Germinal center (tissue), 1 donor: ENCODE measurements around the gene KRTAP6-2.

ENCODE experiments used
- DNase-seq: peaks from one replicate; pipeline ENCODE4 v3.0.0; 2012; ENCODE audit warnings: mixed read lengths, low spot score

Gene KRTAP6-2, protein sequence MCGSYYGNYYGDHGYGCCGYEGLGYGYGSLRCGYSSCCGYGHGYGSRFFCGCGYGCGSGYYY

DNA sequence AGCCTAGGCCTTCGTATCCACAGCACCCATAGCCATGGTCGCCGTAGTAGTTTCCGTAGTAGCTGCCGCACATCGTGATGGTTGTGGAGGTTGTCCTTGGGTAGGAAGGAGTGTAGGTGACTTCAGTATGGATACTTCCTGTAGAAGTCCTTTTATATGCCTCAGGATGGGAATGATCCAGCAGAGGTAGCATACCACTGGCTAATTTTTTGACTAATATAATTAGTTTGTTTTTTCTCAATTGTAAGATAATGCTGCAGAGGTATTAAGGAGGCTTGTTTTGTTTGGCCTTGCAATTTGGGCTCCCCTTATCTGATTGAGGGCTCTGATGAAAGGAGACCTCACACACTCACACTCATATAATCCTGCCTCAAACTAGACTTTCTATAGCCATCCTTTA lies at the start of gene KRTAP6-2:
KRTAP6-2 (minus strand) TSS at position 101 of the 400 bp plus-strand sequence; CDS start at position 73, 28 bp downstream.
- no peak for DNase-seq

DNA sequence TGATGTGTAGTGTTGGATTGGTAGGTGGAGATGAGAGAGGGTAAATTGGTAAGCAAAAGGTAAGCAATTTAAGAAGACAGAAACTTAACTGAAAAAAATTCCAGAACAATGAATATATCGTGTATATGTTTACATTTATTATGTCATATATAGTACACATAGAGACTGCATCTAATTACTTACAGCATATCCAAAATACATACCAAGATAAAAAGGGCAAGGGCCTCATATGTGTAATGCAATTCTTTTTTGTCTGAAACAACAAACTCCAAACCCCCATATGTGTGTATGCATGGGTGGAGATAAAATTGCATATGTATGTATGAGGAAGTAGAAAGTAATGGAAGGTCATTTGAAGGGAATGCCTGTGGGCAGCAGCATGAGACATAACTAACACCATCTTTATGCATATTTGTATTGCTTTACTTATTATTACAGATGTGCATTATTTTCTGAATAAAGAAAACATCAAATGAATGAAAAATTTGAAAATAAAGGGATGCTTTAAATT lies 48.3 kb upstream of the KRTAP6-2 start:
- DNase-seq: no peak

DNA sequence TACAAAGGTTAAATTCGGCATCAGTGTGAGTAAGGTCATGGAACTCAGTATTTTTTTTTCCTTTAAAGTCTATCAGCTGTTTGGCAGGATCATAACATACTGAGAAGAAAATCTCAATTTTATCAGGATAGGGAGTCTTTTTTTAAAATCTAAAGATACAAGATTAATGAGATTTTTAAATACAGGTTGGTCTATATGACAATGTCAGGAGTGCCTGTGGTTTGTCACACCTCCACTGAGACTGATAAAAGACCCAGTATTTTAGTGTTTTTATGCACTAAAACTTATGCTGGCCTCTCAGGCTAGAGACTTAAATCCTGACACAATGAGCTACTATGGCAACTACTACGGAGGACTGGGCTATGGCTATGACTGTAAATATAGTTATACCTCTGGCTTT lies 43.9 kb upstream of the KRTAP6-2 start, which contains the start of gene KRTAP20-3:
KRTAP20-3 (plus strand) TSS at position 301 of the 400 bp plus-strand sequence.
- DNase-seq: no peak

DNA sequence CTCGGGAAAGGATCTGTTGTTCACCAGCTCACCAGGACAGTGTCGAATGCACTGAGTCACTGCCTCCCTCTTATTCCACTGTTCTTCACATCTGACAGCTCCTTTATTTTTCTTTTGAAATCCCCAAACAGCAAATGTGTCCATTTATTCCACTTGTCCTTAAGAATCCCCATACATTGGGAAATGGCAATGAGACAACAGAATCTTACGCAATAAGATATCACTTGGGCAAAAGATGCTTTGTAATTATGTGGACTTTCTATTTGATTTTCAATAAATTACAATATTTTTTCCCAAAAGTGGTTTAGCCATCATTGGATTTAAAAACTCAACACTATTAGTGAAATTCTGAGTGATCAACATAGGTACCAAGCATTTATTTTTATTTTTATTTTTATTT lies 40.0 kb upstream of the KRTAP6-2 start:
- no peak for DNase-seq

DNA sequence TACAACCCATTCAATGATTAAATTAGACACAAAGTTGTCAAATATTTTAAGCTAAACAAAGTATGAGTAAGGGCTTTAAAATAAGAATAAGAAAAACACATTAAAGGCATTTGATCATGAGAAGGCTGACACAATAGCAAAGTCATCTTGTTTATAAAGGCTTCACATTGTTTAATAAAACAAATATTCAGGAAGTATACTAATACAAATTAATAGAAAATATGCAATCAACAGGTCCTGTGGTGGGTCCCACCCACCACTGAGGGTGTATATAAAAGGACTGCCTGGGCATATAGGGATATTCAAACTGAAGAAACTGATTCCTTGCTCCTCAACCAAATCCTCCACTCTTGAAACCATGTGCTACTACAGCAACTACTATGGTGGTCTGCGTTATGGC lies 36.2 kb upstream of the KRTAP6-2 start, which contains the start of gene KRTAP20-2:
KRTAP20-2 (plus strand) TSS at position 301 of the 400 bp plus-strand sequence; CDS start at position 359, 58 bp downstream.
- no peak for DNase-seq

DNA sequence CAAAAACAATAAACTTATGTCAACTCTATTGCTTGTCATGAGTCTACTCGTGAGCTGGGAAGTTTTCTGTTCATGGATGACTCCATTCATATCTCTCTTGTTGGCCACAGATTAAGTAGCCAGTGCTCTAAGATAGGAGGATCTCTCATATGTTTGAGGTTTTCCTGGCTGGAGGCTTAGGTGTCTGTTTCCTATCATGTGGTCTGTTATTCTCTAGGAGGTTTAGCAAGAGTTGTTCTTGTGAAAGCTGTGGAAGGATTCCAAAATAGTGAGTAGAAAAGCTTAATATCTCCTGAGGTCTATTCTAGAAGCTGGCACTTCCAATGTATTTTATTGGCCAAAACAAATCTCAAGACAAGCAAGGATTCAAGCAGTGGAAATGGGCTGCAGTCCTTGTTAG lies 30.5 kb upstream of the KRTAP6-2 start:
- DNase-seq: no peak

DNA sequence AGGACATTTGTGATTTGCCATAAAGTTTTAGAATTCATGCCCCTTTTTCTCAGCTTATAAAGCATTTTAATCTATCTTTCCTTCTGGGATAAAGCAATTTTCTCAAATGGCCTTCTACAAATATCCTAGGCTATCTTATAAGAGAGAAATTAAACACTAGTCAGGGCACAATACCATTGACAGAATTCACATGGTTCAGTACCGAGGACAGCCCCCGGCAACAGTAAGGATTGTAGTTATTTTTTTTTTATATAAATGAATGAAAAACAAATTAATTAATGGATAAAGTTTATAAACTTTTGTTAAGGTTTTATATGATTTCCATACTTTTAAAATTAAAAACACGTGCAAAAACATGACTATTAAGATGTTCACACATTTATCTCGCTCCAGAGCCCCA lies 29.4 kb upstream of the KRTAP6-2 start:
- no peak for DNase-seq

DNA sequence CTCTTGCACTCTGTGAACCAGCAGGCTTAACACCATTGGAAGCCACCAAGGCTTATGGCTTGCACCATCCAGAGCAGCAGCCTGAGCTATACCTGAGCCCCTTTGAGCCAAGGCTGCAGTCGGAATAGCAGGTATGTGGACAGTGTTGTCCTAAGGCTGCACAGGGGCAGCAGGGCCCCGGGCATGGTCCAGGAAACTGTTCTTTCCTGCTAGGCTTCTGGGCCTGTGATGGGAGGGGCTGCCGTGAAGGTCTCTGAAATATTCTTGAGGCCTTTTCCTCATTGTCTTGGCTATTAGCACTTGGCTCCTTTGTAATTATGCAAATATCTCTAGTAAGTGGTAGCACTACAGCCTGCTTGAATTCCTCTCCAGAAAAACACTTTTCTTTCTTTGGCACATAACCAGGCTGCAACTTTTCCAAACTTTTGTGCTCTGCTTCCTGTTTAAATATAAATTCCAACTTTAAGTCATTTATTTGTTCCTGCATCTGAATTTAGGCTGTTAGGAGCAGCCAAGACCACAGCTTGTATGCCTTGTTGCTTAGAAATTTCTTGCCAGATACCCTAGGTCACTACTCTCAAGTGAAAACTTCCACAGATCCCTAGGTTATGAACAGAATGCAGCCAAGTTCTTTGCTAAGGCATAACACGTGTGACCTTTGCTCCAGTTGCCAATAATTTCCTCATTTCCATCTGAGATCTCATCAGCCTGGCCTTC lies 26.9 kb upstream of the KRTAP6-2 start:
- no peak for DNase-seq

DNA sequence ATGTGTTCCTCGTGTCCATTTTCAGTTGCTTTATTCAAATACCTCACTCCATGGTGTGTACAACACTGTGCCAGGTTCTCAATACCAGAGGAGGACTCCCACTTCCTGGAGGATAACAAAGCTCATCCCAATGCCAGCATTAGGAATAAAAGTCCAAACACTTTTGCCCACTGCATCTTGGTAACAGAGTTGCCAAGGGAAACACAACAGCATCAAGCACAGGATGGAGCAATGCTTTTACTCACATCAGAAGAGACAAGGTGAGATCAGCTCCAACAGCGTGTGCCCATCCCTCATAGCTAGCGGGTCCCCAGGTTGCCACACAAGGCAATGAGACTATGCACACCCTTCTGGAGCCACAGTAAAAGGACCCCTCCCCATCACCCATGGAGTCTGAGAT lies 24.7 kb upstream of the KRTAP6-2 start:
- no peak for DNase-seq

DNA sequence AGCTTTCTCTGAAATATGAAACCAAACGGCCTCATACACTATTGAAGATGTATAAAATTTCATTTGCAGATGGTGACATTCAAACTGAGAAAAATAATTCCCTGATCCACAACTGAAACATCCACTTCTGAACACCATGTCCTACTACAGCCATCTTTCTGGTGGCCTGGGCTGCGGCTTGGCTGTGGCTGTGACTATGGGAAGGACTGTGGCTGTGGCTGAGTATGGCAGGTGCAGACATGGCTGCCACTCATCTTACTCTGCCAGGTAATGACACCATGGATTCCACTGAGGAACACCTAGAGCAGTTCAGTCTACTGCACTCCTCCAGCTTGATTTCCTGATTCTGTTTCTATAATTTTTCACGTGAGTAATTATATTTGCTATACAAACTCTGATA lies 21.8 kb upstream of the KRTAP6-2 start, which contains the start of gene KRTAP20-4:
KRTAP20-4 (plus strand) TSS at position 106 of the 400 bp plus-strand sequence.
- no peak for DNase-seq

DNA sequence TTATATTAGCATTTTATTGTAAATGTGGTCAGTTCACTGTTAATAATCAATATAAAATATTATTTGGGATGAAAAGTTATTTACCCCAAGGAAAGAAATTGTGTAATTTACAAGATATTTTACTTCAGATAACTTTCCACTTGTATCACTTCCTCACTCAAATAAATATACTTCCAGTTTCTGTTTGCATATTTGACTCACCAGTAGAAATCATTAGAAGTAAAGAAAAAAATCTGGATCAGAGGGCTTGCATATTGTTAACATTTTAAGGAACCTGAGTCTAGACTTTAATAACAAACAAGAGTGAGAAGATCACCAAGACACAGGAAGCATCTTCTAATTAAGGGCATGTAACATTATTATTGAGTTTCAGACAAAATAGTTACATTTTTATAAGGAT lies 21.4 kb upstream of the KRTAP6-2 start:
- no peak for DNase-seq

DNA sequence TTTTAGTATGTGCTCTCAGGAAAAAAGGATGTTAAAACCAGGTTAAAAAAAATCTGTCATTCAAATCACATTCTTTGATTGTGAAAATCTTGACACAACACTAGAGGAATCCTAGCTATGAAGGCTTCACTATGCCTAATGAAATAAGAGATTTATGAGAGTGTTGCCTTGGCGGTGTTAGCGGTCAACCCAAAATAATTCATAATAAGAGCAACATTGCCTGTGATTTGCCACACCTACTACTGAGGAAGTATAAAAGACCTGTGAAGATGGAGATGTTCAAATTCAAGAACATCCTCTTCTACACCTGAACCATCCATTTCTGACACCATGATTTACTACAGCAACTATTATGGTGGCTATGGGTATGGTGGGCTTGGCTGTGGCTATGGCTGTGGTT lies 17.4 kb upstream of the KRTAP6-2 start, which contains the start of gene KRTAP20-1:
KRTAP20-1 (plus strand) TSS at position 301 of the 400 bp plus-strand sequence; CDS start at position 331, 30 bp downstream.
- no peak for DNase-seq

DNA sequence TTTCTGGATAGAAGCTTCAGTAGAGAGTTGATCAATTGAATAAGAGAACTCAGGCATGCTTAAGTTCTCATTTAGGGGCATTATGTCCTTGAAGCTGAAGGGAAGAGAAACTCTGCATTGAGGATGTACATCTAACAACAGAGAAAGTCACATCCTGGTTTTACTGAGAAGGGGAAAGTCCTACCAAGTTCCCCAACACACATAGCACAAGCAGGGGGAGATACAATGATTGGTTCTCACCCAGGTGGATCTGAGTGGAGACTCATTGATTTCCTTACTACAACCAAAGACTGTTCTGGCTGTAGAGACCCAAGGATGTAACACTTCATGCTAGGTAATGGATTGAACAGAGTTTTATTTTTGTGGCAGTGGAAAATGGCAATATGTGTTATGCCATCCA lies 16.5 kb upstream of the KRTAP6-2 start:
- DNase-seq: no peak

DNA sequence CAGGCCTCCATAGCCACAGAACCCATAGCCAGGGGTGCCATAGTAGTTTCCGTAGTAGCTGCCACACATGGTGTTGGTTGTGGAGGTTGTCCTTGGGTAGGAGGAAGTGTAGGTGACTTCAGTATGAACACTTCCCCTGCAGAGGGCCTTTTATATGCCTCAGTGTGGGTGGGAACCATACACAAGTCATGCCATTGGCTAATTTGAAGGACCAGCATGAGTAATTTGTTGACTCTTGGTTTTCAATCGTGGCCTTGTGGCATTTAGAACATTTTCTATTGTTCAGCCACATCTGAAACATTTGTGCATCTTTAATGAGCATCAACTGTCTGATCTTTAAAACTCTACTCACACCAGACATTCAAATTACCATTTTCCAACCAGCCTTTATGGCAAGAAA lies 15.1 kb upstream of the KRTAP6-2 start, which contains the start of gene KRTAP6-1:
KRTAP6-1 (minus strand) TSS at position 95 of the 400 bp plus-strand sequence; CDS start at position 69, 26 bp downstream.
- no peak for DNase-seq

DNA sequence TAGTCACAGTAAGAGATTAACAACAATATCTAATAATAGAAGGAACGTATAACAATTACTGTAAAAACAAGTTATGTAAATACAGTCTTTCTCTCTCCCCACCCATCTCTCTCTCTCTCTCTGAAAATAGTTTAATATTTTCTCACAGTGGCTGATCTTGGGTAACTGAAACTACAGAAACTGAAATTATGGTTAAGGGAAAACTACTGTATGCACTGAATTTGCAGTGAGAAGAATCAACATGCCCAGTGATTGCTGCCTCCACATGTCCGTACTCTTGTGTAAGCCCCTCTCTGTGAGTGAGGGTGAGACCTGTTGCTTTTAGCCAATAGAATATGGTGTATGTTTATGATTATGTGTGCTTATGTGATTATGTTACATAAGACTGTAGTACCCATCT lies 13.4 kb upstream of the KRTAP6-2 start:
- DNase-seq: no peak

DNA sequence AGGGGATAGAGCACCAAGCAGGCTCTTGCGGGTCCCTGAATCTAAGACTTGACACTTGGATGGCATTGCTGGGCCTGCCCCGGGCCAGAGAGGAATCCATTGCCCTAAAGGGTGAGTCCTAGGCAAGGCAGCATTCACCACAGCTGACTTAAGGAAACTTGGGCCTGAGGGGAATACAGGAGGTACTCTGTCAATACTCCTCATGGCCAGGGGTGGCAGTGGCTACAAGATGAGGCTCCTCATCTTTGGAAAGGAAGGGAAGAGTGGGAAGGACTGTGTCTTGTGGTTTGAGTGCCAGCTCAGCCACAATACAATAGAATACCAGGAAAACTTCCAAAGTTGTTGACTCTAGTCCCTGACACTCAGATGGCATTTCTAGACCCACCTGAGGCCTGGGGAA lies 7.3 kb upstream of the KRTAP6-2 start:
- no peak for DNase-seq

DNA sequence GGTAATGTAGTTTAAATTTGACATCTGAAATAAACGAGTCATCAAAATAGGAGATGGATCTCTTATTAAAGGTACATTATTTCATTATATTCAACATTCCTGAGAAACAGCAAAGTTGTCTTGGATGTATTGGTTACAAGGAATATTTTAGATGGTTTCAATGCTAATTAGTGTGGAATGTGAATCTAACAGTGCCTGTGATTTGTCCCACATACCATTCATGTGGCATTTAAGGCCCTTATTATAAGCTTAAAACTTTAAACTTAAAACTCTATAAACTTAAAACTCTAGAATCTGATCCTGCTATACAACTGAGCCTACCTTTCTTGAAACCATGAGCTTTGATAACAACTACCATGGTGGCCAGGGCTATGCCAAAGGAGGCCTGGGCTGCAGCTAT lies 2.1 kb upstream of the KRTAP6-2 start, which contains the start of gene KRTAP22-1:
KRTAP22-1 (plus strand) TSS at position 301 of the 400 bp plus-strand sequence.
- no peak for DNase-seq

DNA sequence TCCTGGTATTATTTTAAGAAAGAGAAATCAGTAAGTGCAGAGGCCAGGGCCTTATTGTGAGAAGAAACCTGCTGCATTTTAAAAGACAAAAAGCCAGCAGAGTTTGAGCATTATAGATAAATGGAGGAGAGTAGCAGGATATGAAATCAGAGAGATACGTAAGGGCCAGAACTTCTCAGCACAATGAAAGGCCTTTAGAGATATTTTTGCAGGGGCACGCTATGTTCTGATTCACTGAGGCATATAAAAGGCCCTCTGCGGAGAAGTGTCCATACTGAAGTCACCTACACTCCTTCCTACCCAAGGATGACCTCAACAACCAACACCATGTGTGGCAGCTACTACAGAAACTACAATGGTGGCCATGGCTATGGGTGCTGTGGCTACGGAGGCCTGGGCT lies 6.6 kb downstream of the KRTAP6-2 start, which contains the start of gene KRTAP6-3:
KRTAP6-3 (plus strand) TSS at position 301 of the 400 bp plus-strand sequence; CDS start at position 307, 6 bp downstream.
- no peak for DNase-seq

DNA sequence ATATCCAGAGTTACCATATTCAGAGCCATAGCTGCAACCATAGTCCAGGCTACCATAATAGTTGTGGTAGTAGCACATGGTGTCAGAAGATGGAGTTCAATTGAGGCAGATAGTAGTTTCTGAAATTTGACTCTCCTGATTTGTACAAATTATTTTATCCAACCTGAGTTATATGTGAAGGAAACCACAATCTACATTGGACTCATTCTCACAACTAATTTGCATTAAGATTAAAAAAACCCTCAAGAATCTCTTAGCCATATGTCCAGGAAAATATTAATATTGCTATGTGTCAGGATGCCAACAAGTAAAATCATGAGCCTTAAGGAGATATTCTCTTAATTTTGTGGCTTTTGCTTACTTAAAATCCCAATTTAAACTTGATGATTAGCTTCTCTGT lies 8.4 kb downstream of the KRTAP6-2 start, which contains the start of gene KRTAP22-2:
KRTAP22-2 (minus strand) TSS at position 101 of the 400 bp plus-strand sequence.
- no peak for DNase-seq

DNA sequence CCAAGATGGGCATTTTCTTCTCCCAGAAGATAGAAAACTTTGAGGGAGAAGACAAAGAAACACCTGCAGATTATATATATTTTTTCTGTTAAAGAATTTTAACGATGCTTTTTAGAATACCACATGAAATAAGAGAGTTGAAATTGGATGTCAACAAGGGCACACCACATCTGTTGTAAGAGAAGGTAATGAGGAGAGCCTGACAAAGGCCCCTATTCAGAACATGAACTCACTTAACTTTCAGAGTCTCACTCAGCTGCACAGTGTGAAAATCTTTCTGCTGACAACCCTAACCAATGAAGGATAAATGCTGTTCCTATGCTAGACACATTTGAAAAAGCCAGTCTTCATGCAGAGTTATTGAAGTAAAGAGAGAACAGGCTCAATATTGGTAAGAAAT lies 15.8 kb downstream of the KRTAP6-2 start:
- DNase-seq: no peak

DNA sequence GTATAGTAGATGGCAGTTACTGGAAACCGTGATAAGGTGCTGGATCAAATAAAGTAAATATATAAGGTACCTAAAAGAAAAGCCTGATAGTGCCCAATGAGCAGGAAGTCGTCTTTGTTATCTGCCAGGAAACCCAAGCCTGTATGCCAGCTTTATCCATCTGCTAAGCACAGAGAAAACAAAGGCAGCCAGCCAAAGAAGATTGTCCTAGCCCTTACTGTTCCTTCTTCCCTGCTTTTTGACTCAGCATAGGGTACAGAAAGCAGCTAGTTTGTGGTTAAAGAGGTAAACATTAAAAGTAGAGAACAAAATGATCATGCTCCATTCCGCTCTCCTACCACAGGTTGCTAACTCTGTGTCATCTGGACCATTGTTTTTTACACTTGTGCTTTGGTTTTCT lies 18.6 kb downstream of the KRTAP6-2 start:
- no peak for DNase-seq

DNA sequence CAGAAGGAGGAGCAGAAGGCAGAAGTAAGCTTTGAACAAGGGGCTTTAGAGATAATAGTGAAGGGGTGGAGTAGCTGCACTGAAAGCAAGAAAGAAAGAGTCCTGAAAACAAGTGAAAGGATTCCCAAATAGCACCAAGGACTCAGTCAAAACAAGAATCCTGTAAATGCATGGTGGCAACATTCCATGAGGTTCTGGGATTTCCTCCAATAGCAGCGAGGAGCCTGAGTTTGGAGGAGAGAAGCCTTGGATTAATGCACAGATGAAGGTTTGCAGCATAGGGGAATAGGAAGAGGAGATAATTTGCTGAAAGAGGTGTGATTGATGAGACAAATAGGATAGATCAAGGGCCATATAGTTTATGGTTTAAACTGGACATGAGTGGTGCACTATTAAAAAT lies 19.4 kb downstream of the KRTAP6-2 start:
- DNase-seq: no peak

DNA sequence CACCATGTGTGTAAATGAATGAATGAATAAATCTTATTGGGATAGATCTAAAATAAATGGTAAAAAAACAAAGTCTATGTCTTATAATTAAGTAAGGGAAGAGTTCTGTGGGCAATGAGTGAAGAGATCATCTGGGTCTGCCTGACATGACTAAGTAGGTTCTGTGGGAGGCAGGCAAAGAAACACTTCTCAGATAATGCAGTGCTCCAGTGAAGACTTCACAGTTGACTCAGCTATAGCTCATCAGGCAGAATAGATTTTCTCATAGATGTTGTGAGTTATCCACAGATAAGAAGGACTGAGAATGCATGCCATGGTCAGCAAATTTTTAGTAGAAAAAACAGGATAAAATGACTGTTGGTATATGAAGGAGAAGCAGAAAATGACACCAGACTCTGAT lies 20.9 kb downstream of the KRTAP6-2 start:
- DNase-seq: no peak
